ENCODE results near the gene MAP3K9. TPM values are rescaled to one million over a fixed set of nuclear protein-coding genes. Genes with fewer than 3 reads are reported as not detected.
A peak's percentile ranks its signal among the peaks of the same experiment; 100 is the strongest.

MAP3K9 gene
- total RNA-seq, 4 donors from 2014 or later, result 18.3 to 23.9 (median 20.7) TPM

- 94 to 95% methylated on average over 8 of the region's 8 CpGs for WGBS, 2 donors
- intact Hi-C loops (cut with DNase I; ENCODE audit: low total_unique reads), result no loop called here
These were observed 12.8 kb downstream of the MAP3K9 start for GRCh38 chr14:70796551-70796950.

DNA sequence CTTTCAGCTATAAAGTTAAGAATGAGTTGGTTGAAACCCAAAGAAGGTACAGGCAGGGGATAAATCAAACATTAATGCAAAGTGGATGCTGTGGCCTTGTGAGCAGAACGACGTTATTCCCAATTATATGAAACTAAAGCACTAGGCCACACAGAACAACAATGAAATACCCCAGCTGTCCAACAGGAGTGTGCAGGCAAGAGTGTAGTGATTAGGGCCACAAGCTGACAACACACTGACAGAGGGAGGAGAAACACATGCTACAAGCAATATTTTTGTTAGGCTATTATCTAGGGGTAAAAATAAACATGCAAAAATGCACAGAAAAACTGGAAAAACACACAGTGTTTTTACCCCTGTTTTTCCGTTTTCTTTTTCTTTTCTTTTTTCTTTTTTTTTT is 15.0 kb downstream of the MAP3K9 start:
- DNase-seq (ENCODE audit: low spot score in 2 of 2), result no peak
- no peak overlapping the region for H3K4me3 ChIP-seq (ENCODE audit: low read depth, poor library complexity, severe bottlenecking)
- intact Hi-C loops (cut with DNase I; ENCODE audit: low total_unique reads), result no loop called here
- TF ChIP-seq, protein P1, sequence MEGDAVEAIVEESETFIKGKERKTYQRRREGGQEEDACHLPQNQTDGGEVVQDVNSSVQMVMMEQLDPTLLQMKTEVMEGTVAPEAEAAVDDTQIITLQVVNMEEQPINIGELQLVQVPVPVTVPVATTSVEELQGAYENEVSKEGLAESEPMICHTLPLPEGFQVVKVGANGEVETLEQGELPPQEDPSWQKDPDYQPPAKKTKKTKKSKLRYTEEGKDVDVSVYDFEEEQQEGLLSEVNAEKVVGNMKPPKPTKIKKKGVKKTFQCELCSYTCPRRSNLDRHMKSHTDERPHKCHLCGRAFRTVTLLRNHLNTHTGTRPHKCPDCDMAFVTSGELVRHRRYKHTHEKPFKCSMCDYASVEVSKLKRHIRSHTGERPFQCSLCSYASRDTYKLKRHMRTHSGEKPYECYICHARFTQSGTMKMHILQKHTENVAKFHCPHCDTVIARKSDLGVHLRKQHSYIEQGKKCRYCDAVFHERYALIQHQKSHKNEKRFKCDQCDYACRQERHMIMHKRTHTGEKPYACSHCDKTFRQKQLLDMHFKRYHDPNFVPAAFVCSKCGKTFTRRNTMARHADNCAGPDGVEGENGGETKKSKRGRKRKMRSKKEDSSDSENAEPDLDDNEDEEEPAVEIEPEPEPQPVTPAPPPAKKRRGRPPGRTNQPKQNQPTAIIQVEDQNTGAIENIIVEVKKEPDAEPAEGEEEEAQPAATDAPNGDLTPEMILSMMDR (IDR thresholded peaks at IDR 0.05), result no peak
- no peak for TF ChIP-seq POLR2A (IDR thresholded peaks at IDR 0.05)
- 78 to 84% methylated on average over 3 of the region's 3 CpGs for WGBS, 2 donors

More at GRCh38 chr14:70796551-70796950, 12.8 kb downstream of the MAP3K9 start:
- TF ChIP-seq, protein P1 (IDR thresholded peaks at IDR 0.05), result no peak
- no peak for TF ChIP-seq POLR2A (IDR thresholded peaks at IDR 0.05)
- no peak overlapping the region for H3K4me3 ChIP-seq (ENCODE audit: low read depth, poor library complexity, severe bottlenecking)
- peak in 1 of 2 donors; percentile 66 for DNase-seq (ENCODE audit: low spot score in 2 of 2)

GRCh38 chr14:70793637-70794036 is 15.7 kb downstream of the MAP3K9 start:
- TF ChIP-seq, protein P1 (IDR thresholded peaks at IDR 0.05), result no peak
- 82 to 94% methylated on average over 3 of the region's 3 CpGs for WGBS, 2 donors
- no peak for DNase-seq (ENCODE audit: low spot score in 2 of 2)
- intact Hi-C loops (cut with DNase I; ENCODE audit: low total_unique reads), result no loop called here
- no peak overlapping the region for H3K4me3 ChIP-seq (ENCODE audit: low read depth, poor library complexity, severe bottlenecking)

DNA sequence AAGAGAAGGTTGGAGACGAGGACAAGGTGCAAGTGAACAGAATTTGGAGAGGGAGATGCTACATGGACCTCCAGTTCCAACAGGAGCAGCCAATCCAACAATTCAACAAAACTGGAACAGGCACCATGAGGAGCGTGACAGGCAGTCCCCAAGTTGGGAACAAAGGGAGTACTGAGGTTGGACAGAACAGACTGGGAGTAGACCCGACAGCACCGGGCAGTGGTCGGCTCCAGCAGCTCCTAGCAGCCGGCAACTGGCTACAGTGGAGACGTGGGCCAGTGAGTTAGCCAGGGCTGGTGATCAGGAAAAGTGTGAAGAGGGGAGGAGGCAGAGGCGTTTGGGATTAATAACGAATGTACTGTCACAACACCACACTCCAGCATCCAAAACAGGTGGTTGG is 16.4 kb downstream of the MAP3K9 start:
- no peak overlapping the region for H3K4me3 ChIP-seq (ENCODE audit: low read depth, poor library complexity, severe bottlenecking)
- TF ChIP-seq, protein P1 (IDR thresholded peaks at IDR 0.05), result no peak
- TF ChIP-seq POLR2A (IDR thresholded peaks at IDR 0.05), result no peak
- intact Hi-C loops (cut with DNase I; ENCODE audit: low total_unique reads), result no loop called here
- WGBS, 2 donors, result 75 to 79% methylated on average over 9 of the region's 9 CpGs
- peak in 1 of 2 donors; percentile 70 for DNase-seq (ENCODE audit: low spot score in 2 of 2)

- intact Hi-C loops (cut with DNase I; ENCODE audit: low total_unique reads), result no loop called here
- TF ChIP-seq POLR2A (IDR thresholded peaks at IDR 0.05), result no peak
- TF ChIP-seq, protein P1 (IDR thresholded peaks at IDR 0.05), result no peak
- peak in 1 of 2 donors; percentile 18 for DNase-seq (ENCODE audit: low spot score in 2 of 2)
- 93 to 95% methylated on average over 7 of the region's 7 CpGs for WGBS, 2 donors
- H3K4me3 ChIP-seq (ENCODE audit: low read depth, poor library complexity, severe bottlenecking), result no peak overlapping the region
These were observed 17.3 kb downstream of the MAP3K9 start for GRCh38 chr14:70791971-70792370.

- intact Hi-C loops (cut with DNase I; ENCODE audit: low total_unique reads), result no loop called here
- DNase-seq (ENCODE audit: low spot score in 2 of 2), result no peak
- TF ChIP-seq POLR2A (IDR thresholded peaks at IDR 0.05), result no peak
- TF ChIP-seq, protein P1 (IDR thresholded peaks at IDR 0.05), result no peak
- no peak overlapping the region for H3K4me3 ChIP-seq (ENCODE audit: low read depth, poor library complexity, severe bottlenecking)
- 76 to 78% methylated on average over 4 of the region's 4 CpGs for WGBS, 2 donors
These were observed 19.4 kb downstream of the MAP3K9 start for GRCh38 chr14:70789961-70790360.

All from lower leg skin (tissue), 4 donors.